Right lobe of liver (tissue), 6 donors: Measurements from ENCODE around the gene SLC6A19. TPM values are rescaled to one million over a fixed set of nuclear protein-coding genes. Genes with fewer than 3 reads are reported as not detected.

Source experiments
- ATAC-seq, 4 donors: fragments of 200-7000 bp; cut with Tn5 transposase; one replicate each; pipeline ENCODE4 v1.9.1; 2020; ENCODE audit warnings: mild to moderate bottlenecking in 4 of 4, moderate library complexity in 4 of 4
- DNase-seq, 3 donors: peaks; one replicate each; pipeline ENCODE4 v3.0.0-alpha.2; 2020
- H3K27ac ChIP-seq, 3 donors: fragments of 200-600 bp; one replicate each; pipeline ENCODE4 v1.8.0; 2022
- H3K27me3 ChIP-seq, 2 donors: fragments of 200-600 bp; one replicate each; pipeline ENCODE4 v1.8.0; 2022
- H3K36me3 ChIP-seq, 4 donors: fragments of 200-600 bp; sonication (generic) in 1 of 4; one replicate each; pipeline versions ENCODE4 v1.5.1 to v1.8.0; 2017 to 2022; ENCODE audit warnings: control low read depth in 1 of 4
- H3K4me1 ChIP-seq, 4 donors: fragments of 200-600 bp; sonication (generic) in 1 of 4; one replicate each; pipeline versions ENCODE4 v1.5.1 to v1.8.0; 2017 to 2022; ENCODE audit warnings: control low read depth in 1 of 4
- H3K4me3 ChIP-seq, 3 donors: fragments of 200-600 bp; one replicate each; pipeline ENCODE4 v1.8.0; 2022
- H3K9me3 ChIP-seq, 4 donors: fragments of 200-600 bp; sonication (generic) in 1 of 4; one replicate each; pipeline versions ENCODE4 v1.5.1 to v1.8.0; 2017 to 2022; ENCODE audit warnings: control low read depth in 1 of 4
- POLR2A ChIP-seq: fragments of 450-650 bp; IDR thresholded peaks from one replicate; pipeline ENCODE4 v1.6.1; 2017; ENCODE audit warnings: antibody characterized with exemption, mild to moderate bottlenecking
- WGBS: methylation state at CpG from one replicate; pipeline ENCODE4 v1.1.6; 2018; ENCODE audit warnings: low coverage, low lambda C conversion rate; ENCODE audit not compliant: insufficient coverage; ENCODE audit errors: missing lambda C conversion rate; 5-methylcytosine and 5-hydroxymethylcytosine counted together
- intact Hi-C, 2 donors: fragments of 100-400 bp; cut with DNase I; formaldehyde crosslinking; loops; one replicate each; pipeline versions ENCODE4 v1.11.2 to v1.14.1; 2022
- total RNA-seq, 6 experiments: library from RNA; depleted of rRNA in 2 of 6; stranded (reverse); fragments of >200 nt in 2 of 6; fragmentation: NEBNext Ultra II Directional in 3 of 6; extraction: Animal tissue kit (Norgen Biotek cat#: 25700) in 3 of 6; gene quantifications; one replicate each; pipeline versions ENCODE4 v1.1.0 to v1.2.4, GENCODE V29; 2016 to 2023
- TF ChIP-seq, protein P1 (sequence below), 4 donors: fragments of 200-600 bp in 3 of 4; fragments of 450-650 bp in 1 of 4; IDR thresholded peaks; one replicate each; pipeline versions ENCODE4 v1.5.1 to v1.8.0; 2016 to 2022; ENCODE audit warnings: antibody characterized with exemption in 4 of 4, mild to moderate bottlenecking in 2 of 4
- donor health status: DM: no; HTN: yes; CAD: no.
- donor health status: DM: no; HTN: no; CAD: no.
- donor health status: DM: no; HTN: no; CAD: no.
- donor health status: DM: no; HTN: yes; CAD: no.
- donor health status: DM: no; HTN: yes; CAD: no.

SLC6A19 gene
- total RNA-seq, 6 experiments from 2014 or later = 0.12 to 0.93 (median 0.41) TPM

DNA sequence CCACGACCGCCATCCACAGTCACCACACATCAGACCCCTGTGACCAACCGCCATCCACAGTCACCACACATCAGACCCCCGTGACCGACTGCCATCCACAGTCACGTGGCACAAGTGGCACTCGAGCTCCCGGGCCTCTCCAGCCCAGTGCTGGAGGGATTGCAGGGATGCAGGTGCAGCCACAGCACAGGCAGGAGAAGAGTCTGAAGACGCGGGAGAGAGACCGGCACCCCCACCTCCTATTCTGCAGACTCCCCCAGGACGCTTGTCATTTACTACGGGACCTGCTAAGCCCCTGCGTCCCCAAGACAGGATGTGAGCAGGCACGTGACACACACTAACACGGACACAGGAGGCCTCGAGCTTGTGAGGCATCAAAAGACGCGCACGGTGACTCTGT, 72.3 kb downstream of the SLC6A19 start:
- DNase-seq = no peak
- no peaks in the 10 kb centered on the region for H3K36me3 ChIP-seq
- intact Hi-C loops = no loop called here
- no peaks in the 10 kb centered on the region for H3K27me3 ChIP-seq
- H3K9me3 ChIP-seq = no peaks in the 10 kb centered on the region
- no peak overlapping the region for H3K4me3 ChIP-seq
- no peaks in the 10 kb centered on the region for H3K4me1 ChIP-seq
- H3K27ac ChIP-seq = no peak overlapping the region
- 100% methylated on average over 2 of the region's 20 CpGs for WGBS
- ATAC-seq = no peak
- TF ChIP-seq, protein P1, sequence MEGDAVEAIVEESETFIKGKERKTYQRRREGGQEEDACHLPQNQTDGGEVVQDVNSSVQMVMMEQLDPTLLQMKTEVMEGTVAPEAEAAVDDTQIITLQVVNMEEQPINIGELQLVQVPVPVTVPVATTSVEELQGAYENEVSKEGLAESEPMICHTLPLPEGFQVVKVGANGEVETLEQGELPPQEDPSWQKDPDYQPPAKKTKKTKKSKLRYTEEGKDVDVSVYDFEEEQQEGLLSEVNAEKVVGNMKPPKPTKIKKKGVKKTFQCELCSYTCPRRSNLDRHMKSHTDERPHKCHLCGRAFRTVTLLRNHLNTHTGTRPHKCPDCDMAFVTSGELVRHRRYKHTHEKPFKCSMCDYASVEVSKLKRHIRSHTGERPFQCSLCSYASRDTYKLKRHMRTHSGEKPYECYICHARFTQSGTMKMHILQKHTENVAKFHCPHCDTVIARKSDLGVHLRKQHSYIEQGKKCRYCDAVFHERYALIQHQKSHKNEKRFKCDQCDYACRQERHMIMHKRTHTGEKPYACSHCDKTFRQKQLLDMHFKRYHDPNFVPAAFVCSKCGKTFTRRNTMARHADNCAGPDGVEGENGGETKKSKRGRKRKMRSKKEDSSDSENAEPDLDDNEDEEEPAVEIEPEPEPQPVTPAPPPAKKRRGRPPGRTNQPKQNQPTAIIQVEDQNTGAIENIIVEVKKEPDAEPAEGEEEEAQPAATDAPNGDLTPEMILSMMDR (IDR thresholded peaks at IDR 0.05) = no peak
- TF ChIP-seq POLR2A = no peak

DNA sequence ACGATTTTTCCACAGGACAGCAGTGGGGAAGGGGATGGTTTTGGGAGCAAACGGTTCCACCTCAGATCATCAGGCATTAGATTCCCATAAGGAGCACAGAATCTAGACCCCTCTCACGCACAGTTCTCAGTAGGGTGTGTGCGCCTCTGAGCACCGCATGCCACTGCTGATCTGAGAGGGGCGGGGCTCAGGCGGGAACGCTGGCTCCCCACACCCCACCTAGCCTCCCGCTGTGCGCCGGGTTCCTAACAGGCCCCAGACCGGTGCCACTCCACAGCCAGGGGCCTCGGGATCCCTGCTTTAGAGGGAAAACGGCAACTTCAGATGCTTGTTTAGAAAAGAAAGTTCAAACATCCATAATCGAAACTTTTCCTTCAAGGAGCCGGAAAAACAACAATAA, 73.1 kb downstream of the SLC6A19 start:
- 58% methylated on average over 5 of the region's 16 CpGs for WGBS
- Histone ChIP-seq H3K27me3 (no peaks in the 10 kb centered on the region), H3K36me3 (no peaks in the 10 kb centered on the region), H3K27ac (no peak overlapping the region), H3K4me1 (no peaks in the 10 kb centered on the region), H3K9me3 (no peaks in the 10 kb centered on the region), H3K4me3 (no peak overlapping the region)
- ATAC-seq (no peak), DNase-seq (no peak)
- intact Hi-C loops = no loop called here
- TF ChIP-seq, protein P1 (IDR thresholded peaks at IDR 0.05) = no peak
- no peak for TF ChIP-seq POLR2A

Other genes starting within 250 kb of the SLC6A19 start
- 1 to 10 TPM in 4 of 6 experiments, under 1 TPM in 2; 0.93 to 2.9 (median 2.2) TPM for gene NKD2, start 192.8 kb upstream of the SLC6A19 start, total RNA-seq
- gene SLC12A7, start 89.5 kb upstream of the SLC6A19 start, total RNA-seq = 10 to 100 TPM; 38.9 to 65.2 (median 53.3) TPM
- gene SLC6A18, start 23.8 kb downstream of the SLC6A19 start, total RNA-seq = not detected
- gene TERT, start 93.5 kb downstream of the SLC6A19 start, total RNA-seq = not detected
- gene CLPTM1L, start 143.5 kb downstream of the SLC6A19 start, total RNA-seq = 100 to 1,000 TPM in 4 of 6 experiments, 10 to 100 TPM in 2; 63.8 to 155 (median 128) TPM
- not detected for gene SLC6A3, start 243.8 kb downstream of the SLC6A19 start, total RNA-seq